ENCODE results near the gene DAB1.
A peak's percentile ranks its signal among the peaks of the same experiment; 100 is the strongest.

The DAB1 gene

GRCh38 chr1:57423135-57423655 lies 665 bp downstream of the DAB1 start:
- no peaks in the 10 kb centered on the region for H3K27me3 ChIP-seq (replicated peaks; ENCODE audit: control insufficient read depth, insufficient read depth, low read length)
- H3K4me3 ChIP-seq (replicated peaks; ENCODE audit: low read depth, low read length), result no peak overlapping the region

GRCh38 chr1:57422271-57423134 lies 1.4 kb downstream of the DAB1 start:
- no peak overlapping the region for H3K4me3 ChIP-seq (replicated peaks; ENCODE audit: low read depth, low read length)
- TF ChIP-seq CTCF (IDR thresholded peaks at IDR 0.05; ENCODE audit: insufficient read depth, low read length, poor library complexity, severe bottlenecking), result no peak
- H3K36me3 ChIP-seq (ENCODE audit: control insufficient read depth, insufficient read depth, low read length), result no peaks in the 10 kb centered on the region
- peak; percentile 3 for DNase-seq (ENCODE audit: extremely low read depth, insufficient read length)
- H3K27me3 ChIP-seq (replicated peaks; ENCODE audit: control insufficient read depth, insufficient read depth, low read length), result no peaks in the 10 kb centered on the region

More at GRCh38 chr1:57423135-57423655, 665 bp downstream of the DAB1 start:
- H3K36me3 ChIP-seq (ENCODE audit: control insufficient read depth, insufficient read depth, low read length), result no peaks in the 10 kb centered on the region
- TF ChIP-seq CTCF (IDR thresholded peaks at IDR 0.05; ENCODE audit: insufficient read depth, low read length, poor library complexity, severe bottlenecking), result no peak
- peak; percentile 1 for DNase-seq (ENCODE audit: extremely low read depth, insufficient read length)

GRCh38 chr1:57421806-57422205 lies 2.1 kb downstream of the DAB1 start:
- Histone ChIP-seq H3K4me3 (replicated peaks; ENCODE audit: low read depth, low read length) (no peak overlapping the region), H3K27me3 (replicated peaks; ENCODE audit: control insufficient read depth, insufficient read depth, low read length) (no peaks in the 10 kb centered on the region), H3K36me3 (ENCODE audit: control insufficient read depth, insufficient read depth, low read length) (no peaks in the 10 kb centered on the region)
- TF ChIP-seq CTCF (IDR thresholded peaks at IDR 0.05; ENCODE audit: insufficient read depth, low read length, poor library complexity, severe bottlenecking), result no peak
- DNase-seq (ENCODE audit: extremely low read depth, insufficient read length), result no peak

GRCh38 chr1:57420981-57421785 lies 2.7 kb downstream of the DAB1 start:
- Histone ChIP-seq H3K27me3 (replicated peaks; ENCODE audit: control insufficient read depth, insufficient read depth, low read length) (no peaks in the 10 kb centered on the region), H3K4me3 (replicated peaks; ENCODE audit: low read depth, low read length) (no peak overlapping the region), H3K36me3 (ENCODE audit: control insufficient read depth, insufficient read depth, low read length) (no peaks in the 10 kb centered on the region)
- no peak for TF ChIP-seq CTCF (IDR thresholded peaks at IDR 0.05; ENCODE audit: insufficient read depth, low read length, poor library complexity, severe bottlenecking)
- DNase-seq (ENCODE audit: extremely low read depth, insufficient read length), result no peak

GRCh38 chr1:57418971-57419370 lies 4.9 kb downstream of the DAB1 start:
- TF ChIP-seq CTCF (IDR thresholded peaks at IDR 0.05; ENCODE audit: insufficient read depth, low read length, poor library complexity, severe bottlenecking), result no peak
- DNase-seq (ENCODE audit: extremely low read depth, insufficient read length), result no peak
- Histone ChIP-seq H3K4me3 (replicated peaks; ENCODE audit: low read depth, low read length) (no peak overlapping the region), H3K36me3 (ENCODE audit: control insufficient read depth, insufficient read depth, low read length) (no peaks in the 10 kb centered on the region), H3K27me3 (replicated peaks; ENCODE audit: control insufficient read depth, insufficient read depth, low read length) (no peaks in the 10 kb centered on the region)

Data from GM06990 (cell line).